GM13976 (cell line): ENCODE measurements around the gene DSCAML1.

Experiments
- DNase-seq: peaks from one replicate; pipeline ENCODE4 v3.0.0; 2012; ENCODE audit warnings: low spot score
- CTCF ChIP-seq: IDR thresholded peaks from 2 replicates; pipeline ENCODE4 v1.5.1; 2012; ENCODE audit warnings: borderline replicate concordance, mild to moderate bottlenecking; ENCODE audit not compliant: insufficient read depth; ENCODE audit errors: extremely low read depth, missing control alignments, control extremely low read depth
- in situ Hi-C: fragments of 300-500 bp; cut with MboI; formaldehyde crosslinking; loops from one replicate; pipeline ENCODE4 v1.12.0; 2022; ENCODE audit warnings: low sequenced_read_pairs, mixed read lengths, inconsistent platforms; ENCODE audit not compliant: unreplicated experiment

DSCAML1 gene

DNA sequence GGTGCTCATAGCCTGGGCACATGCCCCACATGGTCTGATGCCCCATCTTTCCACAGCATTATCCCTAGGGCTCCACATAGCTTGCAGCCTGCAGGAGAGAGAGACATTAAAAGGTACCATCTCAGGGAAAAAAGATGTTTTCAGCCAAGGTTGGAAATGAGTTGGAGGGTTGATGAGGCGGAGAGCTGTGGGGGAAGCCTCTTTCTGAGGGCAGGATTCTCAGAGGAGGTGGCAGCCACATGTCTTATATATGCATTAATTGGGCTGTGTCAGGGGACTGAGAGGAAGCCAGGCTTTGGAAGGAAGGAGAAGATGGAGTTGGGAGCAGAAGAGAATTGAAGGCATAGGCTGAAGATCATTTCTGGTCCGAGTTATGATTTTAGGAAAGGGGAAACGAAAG is 411.5 kb downstream of the DSCAML1 start:
- TF ChIP-seq CTCF, result no peak
- no peak for DNase-seq
- in situ Hi-C loops, result no loop called here

- in situ Hi-C loops, result no loop called here
- no peak for TF ChIP-seq CTCF
- DNase-seq, result no peak
Observed at GRCh38 chr11:117384045-117384444, 413.0 kb downstream of the DSCAML1 start.

DNA sequence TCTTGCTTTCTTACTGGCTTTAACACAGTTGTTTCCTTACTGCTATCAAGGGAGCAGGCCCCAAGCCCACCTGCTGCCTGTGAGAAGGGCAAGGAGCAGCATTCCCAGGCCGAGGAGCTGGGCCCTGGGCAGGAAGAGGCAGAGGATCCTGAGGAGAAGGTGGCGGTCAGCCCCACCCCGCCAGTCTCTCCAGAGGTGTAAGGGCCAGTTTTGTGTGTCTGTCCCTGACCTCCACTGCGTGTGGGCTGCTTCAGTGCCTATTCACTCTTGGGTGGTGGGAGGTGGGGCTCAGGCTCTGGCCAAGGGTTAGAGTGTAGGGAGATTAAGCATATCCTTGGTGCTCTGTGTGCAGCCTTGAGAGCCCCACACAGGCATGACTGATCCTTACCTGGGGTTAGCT is 414.3 kb downstream of the DSCAML1 start:
- in situ Hi-C loops, result no loop called here
- no peak for DNase-seq
- no peak for TF ChIP-seq CTCF

DNA sequence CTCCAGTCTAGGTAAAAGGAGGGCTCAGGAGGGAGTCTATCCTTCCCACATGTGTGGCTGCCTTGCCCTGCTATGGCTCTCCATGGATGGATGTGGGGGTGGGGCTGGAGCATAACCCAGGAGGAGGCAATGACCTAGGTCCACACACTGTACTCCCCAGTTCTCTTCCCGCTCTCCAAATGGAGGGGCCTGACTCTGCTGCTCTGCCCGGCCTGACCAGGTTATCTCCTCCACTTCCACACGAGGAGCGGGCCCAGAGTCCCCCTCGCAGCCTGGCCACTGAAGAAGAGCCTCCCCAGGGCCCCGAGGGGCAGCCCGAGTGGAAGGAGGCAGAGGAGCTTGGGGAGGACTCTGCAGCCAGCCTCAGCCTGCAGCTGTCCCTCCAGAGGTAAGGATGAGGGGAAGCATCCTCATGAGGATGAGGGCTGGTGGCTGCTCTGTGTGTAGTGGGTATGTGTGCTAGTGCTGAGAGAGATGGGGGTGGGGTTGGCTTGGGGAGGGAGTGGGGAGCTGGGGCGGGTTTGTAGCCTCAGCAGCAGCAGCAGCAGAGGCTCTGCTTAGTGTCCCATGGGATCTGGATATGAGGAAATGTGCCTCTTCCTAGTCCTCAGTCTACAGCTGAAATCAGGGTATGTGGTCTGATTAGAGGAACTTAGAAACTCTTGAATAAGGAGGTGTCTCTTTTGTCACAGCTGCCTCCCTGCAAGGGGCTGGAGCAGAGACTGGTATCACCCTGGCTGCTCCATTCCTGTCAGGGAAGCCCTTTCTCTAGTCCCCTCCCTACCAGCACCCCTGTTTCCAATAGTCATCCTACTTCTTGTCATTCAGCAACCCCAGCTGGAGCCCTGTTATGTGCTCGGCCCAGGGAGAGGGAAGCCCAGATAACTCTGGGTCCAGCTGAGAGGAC is 415.3 kb downstream of the DSCAML1 start:
- DNase-seq, result no peak
- in situ Hi-C loops, result no loop called here
- TF ChIP-seq CTCF, result no peak

- in situ Hi-C loops, result no loop called here
- no peak for DNase-seq
- TF ChIP-seq CTCF, result no peak
Observed at GRCh38 chr11:117380676-117381075, 416.3 kb downstream of the DSCAML1 start.

GRCh38 chr11:117378976-117379865 is 417.8 kb downstream of the DSCAML1 start:
- no peak for DNase-seq
- TF ChIP-seq CTCF, result no peak
- in situ Hi-C loops, result no loop called here
